Sigmoid colon (tissue), 4 donors: Measurements from ENCODE around the gene MAS1.

Experiments
- EP300 ChIP-seq, 4 donors: sonication (generic); formaldehyde crosslinking; IDR thresholded peaks; one replicate each; pipeline ENCODE4 v1.6.1; 2017; ENCODE audit warnings: antibody characterized with exemption in 4 of 4
- POLR2A ChIP-seq, 2 donors: fragments of 450-650 bp; IDR thresholded peaks; one replicate each; pipeline ENCODE4 v1.6.1; 2016; ENCODE audit warnings: antibody characterized with exemption in 2 of 2, mild to moderate bottlenecking in 2 of 2, moderate library complexity in 2 of 2
- TF ChIP-seq, protein P1 (sequence below), 4 experiments: fragments of 450-650 bp in 3 of 4; fragments of 200-600 bp in 1 of 4; IDR thresholded peaks; one replicate each; pipeline ENCODE4 v1.5.1; 2016 to 2019; ENCODE audit warnings: antibody characterized with exemption in 4 of 4, mild to moderate bottlenecking in 3 of 4, moderate library complexity in 2 of 4

DNA sequence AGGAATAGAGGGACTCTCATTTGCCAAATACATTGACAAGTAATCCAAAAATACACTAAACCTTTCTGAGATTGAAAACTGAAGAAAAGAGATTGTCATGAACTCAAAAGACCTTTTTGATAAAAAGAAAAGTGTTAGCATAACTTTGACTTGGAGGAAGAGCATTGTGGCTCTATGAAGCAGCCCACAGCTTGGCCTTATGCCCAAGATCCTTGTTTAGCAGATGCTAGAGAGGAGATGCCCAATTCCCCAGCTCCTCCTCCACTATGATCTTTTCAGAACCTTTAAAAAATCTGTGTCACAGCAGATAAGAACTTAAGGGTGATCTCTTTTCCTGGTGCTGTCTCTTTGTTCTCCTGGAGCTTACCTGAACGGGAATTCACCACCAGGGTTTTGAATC is 42.3 kb downstream of the MAS1 start:
- TF ChIP-seq EP300 (IDR thresholded peaks at IDR 0.05) (no peak), POLR2A (IDR thresholded peaks at IDR 0.05) (no peak)
- TF ChIP-seq, protein P1, sequence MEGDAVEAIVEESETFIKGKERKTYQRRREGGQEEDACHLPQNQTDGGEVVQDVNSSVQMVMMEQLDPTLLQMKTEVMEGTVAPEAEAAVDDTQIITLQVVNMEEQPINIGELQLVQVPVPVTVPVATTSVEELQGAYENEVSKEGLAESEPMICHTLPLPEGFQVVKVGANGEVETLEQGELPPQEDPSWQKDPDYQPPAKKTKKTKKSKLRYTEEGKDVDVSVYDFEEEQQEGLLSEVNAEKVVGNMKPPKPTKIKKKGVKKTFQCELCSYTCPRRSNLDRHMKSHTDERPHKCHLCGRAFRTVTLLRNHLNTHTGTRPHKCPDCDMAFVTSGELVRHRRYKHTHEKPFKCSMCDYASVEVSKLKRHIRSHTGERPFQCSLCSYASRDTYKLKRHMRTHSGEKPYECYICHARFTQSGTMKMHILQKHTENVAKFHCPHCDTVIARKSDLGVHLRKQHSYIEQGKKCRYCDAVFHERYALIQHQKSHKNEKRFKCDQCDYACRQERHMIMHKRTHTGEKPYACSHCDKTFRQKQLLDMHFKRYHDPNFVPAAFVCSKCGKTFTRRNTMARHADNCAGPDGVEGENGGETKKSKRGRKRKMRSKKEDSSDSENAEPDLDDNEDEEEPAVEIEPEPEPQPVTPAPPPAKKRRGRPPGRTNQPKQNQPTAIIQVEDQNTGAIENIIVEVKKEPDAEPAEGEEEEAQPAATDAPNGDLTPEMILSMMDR (IDR thresholded peaks at IDR 0.05) = no peak
